ENCODE results near the gene NTN5. TPM values are rescaled to one million over a fixed set of nuclear protein-coding genes. Genes with fewer than 3 reads are reported as not detected.

NTN5 gene
- total RNA-seq, 4 donors from 2014 or later: not detected

DNA sequence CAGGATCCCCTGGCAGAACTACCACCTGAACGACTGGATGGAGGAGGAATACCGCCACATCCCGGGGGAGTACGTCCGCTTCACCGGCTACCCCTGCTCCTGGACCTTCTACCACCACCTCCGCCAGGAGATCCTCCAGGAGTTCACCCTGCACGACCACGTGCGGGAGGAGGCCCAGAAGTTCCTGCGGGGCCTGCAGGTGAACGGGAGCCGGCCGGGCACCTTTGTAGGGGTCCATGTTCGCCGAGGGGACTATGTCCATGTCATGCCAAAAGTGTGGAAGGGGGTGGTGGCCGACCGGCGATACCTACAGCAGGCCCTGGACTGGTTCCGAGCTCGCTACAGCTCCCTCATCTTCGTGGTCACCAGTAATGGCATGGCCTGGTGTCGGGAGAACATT lies 30.5 kb upstream of the NTN5 start:
- H3K9me3 ChIP-seq: no peaks in the 10 kb centered on the region
- intact Hi-C loops (cut with DNase I; ENCODE audit: low total_unique reads): no loop called here
- TF ChIP-seq POLR2A (IDR thresholded peaks at IDR 0.05): no peak
- TF ChIP-seq, protein P1, sequence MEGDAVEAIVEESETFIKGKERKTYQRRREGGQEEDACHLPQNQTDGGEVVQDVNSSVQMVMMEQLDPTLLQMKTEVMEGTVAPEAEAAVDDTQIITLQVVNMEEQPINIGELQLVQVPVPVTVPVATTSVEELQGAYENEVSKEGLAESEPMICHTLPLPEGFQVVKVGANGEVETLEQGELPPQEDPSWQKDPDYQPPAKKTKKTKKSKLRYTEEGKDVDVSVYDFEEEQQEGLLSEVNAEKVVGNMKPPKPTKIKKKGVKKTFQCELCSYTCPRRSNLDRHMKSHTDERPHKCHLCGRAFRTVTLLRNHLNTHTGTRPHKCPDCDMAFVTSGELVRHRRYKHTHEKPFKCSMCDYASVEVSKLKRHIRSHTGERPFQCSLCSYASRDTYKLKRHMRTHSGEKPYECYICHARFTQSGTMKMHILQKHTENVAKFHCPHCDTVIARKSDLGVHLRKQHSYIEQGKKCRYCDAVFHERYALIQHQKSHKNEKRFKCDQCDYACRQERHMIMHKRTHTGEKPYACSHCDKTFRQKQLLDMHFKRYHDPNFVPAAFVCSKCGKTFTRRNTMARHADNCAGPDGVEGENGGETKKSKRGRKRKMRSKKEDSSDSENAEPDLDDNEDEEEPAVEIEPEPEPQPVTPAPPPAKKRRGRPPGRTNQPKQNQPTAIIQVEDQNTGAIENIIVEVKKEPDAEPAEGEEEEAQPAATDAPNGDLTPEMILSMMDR (IDR thresholded peaks at IDR 0.05 in 4 of 5, conservative IDR thresholded peaks at IDR 0.05 in 1 of 5): no peak
- no peaks in the 10 kb centered on the region for H3K4me1 ChIP-seq
- DNase-seq (no peak), ATAC-seq (no peak)
- no peak overlapping the region for H3K4me3 ChIP-seq
- H3K27me3 ChIP-seq: no peaks in the 10 kb centered on the region
- H3K27ac ChIP-seq: no peak overlapping the region
- in situ Hi-C loops (cut with MboI; ENCODE audit: low sequenced_read_pairs in 4 of 4): no loop called here
- no peaks in the 10 kb centered on the region for H3K36me3 ChIP-seq

- TF ChIP-seq POLR2A (IDR thresholded peaks at IDR 0.05): no peak
- TF ChIP-seq, protein P1 (IDR thresholded peaks at IDR 0.05 in 4 of 5, conservative IDR thresholded peaks at IDR 0.05 in 1 of 5): no peak
- no peaks in the 10 kb centered on the region for H3K36me3 ChIP-seq
- H3K4me3 ChIP-seq: no peak overlapping the region
- ATAC-seq: no peak
- H3K9me3 ChIP-seq: no peaks in the 10 kb centered on the region
- H3K27me3 ChIP-seq: no peaks in the 10 kb centered on the region
- in situ Hi-C loops (cut with MboI; ENCODE audit: low sequenced_read_pairs in 4 of 4): no loop called here
- no peaks in the 10 kb centered on the region for H3K4me1 ChIP-seq
- DNase-seq: no peak
- H3K27ac ChIP-seq: no peak overlapping the region
- intact Hi-C loops (cut with DNase I; ENCODE audit: low total_unique reads): no loop called here
Measured at GRCh38 chr19:48702701-48703100, 29.9 kb upstream of the NTN5 start.

DNA sequence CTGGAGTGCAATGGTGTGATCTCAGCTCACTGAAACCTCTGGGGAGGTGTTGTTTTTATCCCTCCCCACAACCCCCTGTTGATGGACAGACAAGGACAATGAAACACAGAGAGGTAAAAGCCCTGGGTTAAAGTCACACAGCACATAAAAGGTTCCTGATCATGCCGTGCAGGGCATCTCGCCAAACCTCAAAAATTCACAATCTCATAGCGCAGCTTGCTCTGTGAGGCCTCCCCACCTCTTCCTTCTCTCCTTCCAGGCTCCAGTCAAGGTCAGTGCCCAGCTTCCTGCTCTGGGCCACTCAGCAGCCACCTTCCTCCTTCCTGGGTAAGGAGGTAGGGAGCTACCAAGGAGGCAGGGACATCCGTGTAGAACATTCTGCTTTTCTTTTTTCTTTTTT lies 25.2 kb upstream of the NTN5 start:
- intact Hi-C loops (cut with DNase I; ENCODE audit: low total_unique reads): no loop called here
- TF ChIP-seq, protein P1 (IDR thresholded peaks at IDR 0.05 in 4 of 5, conservative IDR thresholded peaks at IDR 0.05 in 1 of 5): no peak
- TF ChIP-seq POLR2A (IDR thresholded peaks at IDR 0.05): no peak
- ATAC-seq: no peak
- Histone ChIP-seq H3K27ac (no peak overlapping the region), H3K36me3 (no peaks in the 10 kb centered on the region), H3K4me1 (no peaks in the 10 kb centered on the region), H3K4me3 (no peak overlapping the region), H3K9me3 (no peaks in the 10 kb centered on the region), H3K27me3 (peaks cover 15 to 20% (median 18%) of the 10 kb centered on the region in 3 donors)
- in situ Hi-C loops (cut with MboI; ENCODE audit: low sequenced_read_pairs in 4 of 4): no loop called here
- no peak for DNase-seq

GRCh38 chr19:48696353-48697010 lies 23.7 kb upstream of the NTN5 start:
- no peaks in the 10 kb centered on the region for H3K36me3 ChIP-seq
- no peaks in the 10 kb centered on the region for H3K4me1 ChIP-seq
- in situ Hi-C loops (cut with MboI; ENCODE audit: low sequenced_read_pairs in 4 of 4): no loop called here
- intact Hi-C loops (cut with DNase I; ENCODE audit: low total_unique reads): no loop called here
- DNase-seq: no peak
- H3K27me3 ChIP-seq: peaks cover 15 to 20% (median 18%) of the 10 kb centered on the region in 3 donors
- H3K4me3 ChIP-seq: peak overlapping the region in 3 of 4 donors; percentile 4 to 33 (median 17)
- no peaks in the 10 kb centered on the region for H3K9me3 ChIP-seq
- H3K27ac ChIP-seq: no peak overlapping the region
- ATAC-seq: no peak
- TF ChIP-seq, protein P1 (IDR thresholded peaks at IDR 0.05 in 4 of 5, conservative IDR thresholded peaks at IDR 0.05 in 1 of 5): no peak
- no peak for TF ChIP-seq POLR2A (IDR thresholded peaks at IDR 0.05)
